Breast epithelium (tissue), 3 donors: ENCODE measurements around the gene LRRC45.

Experiments used
- CTCF ChIP-seq, 3 donors: fragments of 450-650 bp; IDR thresholded peaks; one replicate each; pipeline ENCODE4 v1.5.1; 2016 to 2017; ENCODE audit warnings: antibody characterized with exemption in 3 of 3, mild to moderate bottlenecking in 3 of 3, moderate library complexity in 3 of 3
- POLR2A ChIP-seq: fragments of 450-650 bp; IDR thresholded peaks from one replicate; pipeline ENCODE4 v1.6.1; 2016; ENCODE audit warnings: antibody characterized with exemption, mild to moderate bottlenecking, moderate library complexity
- POLR2AphosphoS5 ChIP-seq, 3 donors: sonication (generic); formaldehyde crosslinking; IDR thresholded peaks; one replicate each; pipeline ENCODE4 v1.6.1; 2017; ENCODE audit warnings: antibody characterized with exemption in 3 of 3

GRCh38 chr17:82060001-82060380, 36.9 kb downstream of the LRRC45 start:
- no peak for TF ChIP-seq CTCF (IDR thresholded peaks at IDR 0.05)
- TF ChIP-seq POLR2A = no peak
- no peak for TF ChIP-seq POLR2AphosphoS5 (IDR thresholded peaks at IDR 0.05)
